ENCODE measurements around the gene NOS1AP.

GRCh38 chr1:162144268-162144667 is 74.8 kb downstream of the NOS1AP start:
- TF ChIP-seq CTCF (IDR thresholded peaks at IDR 0.05) (no peak), EP300 (IDR thresholded peaks at IDR 0.05) (no peak)

Measured in ovary (tissue), 3 donors.